ENCODE measurements around the gene HIC2. TPM values are rescaled to one million over a fixed set of nuclear protein-coding genes. Genes with fewer than 3 reads are reported as not detected.

The HIC2 gene
- total RNA-seq, 1 experiment from 2014 or later, result 6.7 TPM

GRCh38 chr22:21446827-21447690, 29.9 kb downstream of the HIC2 start:
- Histone ChIP-seq H3K9me3 (ENCODE audit: control insufficient read depth in 1 of 2, insufficient read depth in 1 of 2, low read depth in 1 of 2, low read length in 2 of 2) (no peaks in the 10 kb centered on the region), H3K4me2 (ENCODE audit: low read length) (no peak overlapping the region), H3K79me2 (ENCODE audit: insufficient read depth, low read length) (no peaks in the 10 kb centered on the region; the same call in 1 of the 2 replicates), H3K4me1 (ENCODE audit: control insufficient read depth in 1 of 2, insufficient read depth in 2 of 2, low read length in 2 of 2) (no peaks in the 10 kb centered on the region), H3K27me3 (ENCODE audit: insufficient read depth, low read length) (no peaks in the 10 kb centered on the region), H3K27ac (ENCODE audit: low read depth, low read length) (no peak overlapping the region), H4K20me1 (ENCODE audit: insufficient read depth) (no peaks in the 10 kb centered on the region), H3K4me3 (replicated peaks in 1 of 2; ENCODE audit: low read depth in 1 of 2, low read length in 2 of 2) (no peak overlapping the region), H3K36me3 (ENCODE audit: control insufficient read depth in 1 of 2, insufficient read depth in 2 of 2, low read length in 2 of 2) (peaks cover 4 to 7% of the 10 kb centered on the region in 2 experiments; a peak in 2 of 4 replicates), H2AFZ (ENCODE audit: low read depth, low read length, poor library complexity, severe bottlenecking) (no peak overlapping the region), H3K9me2 (ENCODE audit: insufficient read depth) (no peaks in the 10 kb centered on the region), H3K9ac (ENCODE audit: low read length) (no peak overlapping the region)
- no peak for TF ChIP-seq ZNF274 (IDR thresholded peaks at IDR 0.05; ENCODE audit: low read depth, low read length)
- BruUV-seq (replicated peaks), result no TSS peak
- CTCF ChIA-PET, result no interaction called here
- DNase-seq (ENCODE audit: low read depth, low spot score), result no peak
- POLR2A ChIA-PET, result no interaction called here
- no peak for ATAC-seq
- RAD21 ChIA-PET (ENCODE audit: low non-redundant PET in 1 of 2, low total read pairs in 2 of 2, uncharacterized antibody in 2 of 2, unreplicated experiment in 2 of 2), result no interaction called here
- intact Hi-C loops (cut with micrococcal nuclease), result no loop called here

GRCh38 chr22:21447694-21448402, 30.7 kb downstream of the HIC2 start:
- peak; percentile 83 for ATAC-seq

More at GRCh38 chr22:21447694-21448402, 30.7 kb downstream of the HIC2 start:
- Histone ChIP-seq H3K9me3 (ENCODE audit: control insufficient read depth in 1 of 2, insufficient read depth in 1 of 2, low read depth in 1 of 2, low read length in 2 of 2) (no peaks in the 10 kb centered on the region), H3K9ac (ENCODE audit: low read length) (no peak overlapping the region), H3K36me3 (ENCODE audit: control insufficient read depth in 1 of 2, insufficient read depth in 2 of 2, low read length in 2 of 2) (peaks cover 4 to 7% of the 10 kb centered on the region in 2 experiments; a peak in 2 of 4 replicates), H4K20me1 (ENCODE audit: insufficient read depth) (no peaks in the 10 kb centered on the region), H3K4me3 (replicated peaks in 1 of 2; ENCODE audit: low read depth in 1 of 2, low read length in 2 of 2) (no peak overlapping the region), H3K27ac (ENCODE audit: low read depth, low read length) (no peak overlapping the region), H3K27me3 (ENCODE audit: insufficient read depth, low read length) (no peaks in the 10 kb centered on the region), H3K4me2 (ENCODE audit: low read length) (no peak overlapping the region), H3K79me2 (ENCODE audit: insufficient read depth, low read length) (no peaks in the 10 kb centered on the region; the same call in 1 of the 2 replicates), H3K4me1 (ENCODE audit: control insufficient read depth in 1 of 2, insufficient read depth in 2 of 2, low read length in 2 of 2) (no peaks in the 10 kb centered on the region), H2AFZ (ENCODE audit: low read depth, low read length, poor library complexity, severe bottlenecking) (no peak overlapping the region), H3K9me2 (ENCODE audit: insufficient read depth) (no peaks in the 10 kb centered on the region)
- BruUV-seq (replicated peaks), result no TSS peak
- intact Hi-C loops (cut with micrococcal nuclease), result no loop called here
- DNase-seq (ENCODE audit: low read depth, low spot score), result no peak
- RAD21 ChIA-PET (ENCODE audit: low non-redundant PET in 1 of 2, low total read pairs in 2 of 2, uncharacterized antibody in 2 of 2, unreplicated experiment in 2 of 2), result no interaction called here
- POLR2A ChIA-PET, result no interaction called here
- CTCF ChIA-PET, result interaction anchor here (0.7 to 1.1 kb wide), 3 partner anchors 9 to 197 kb away, joined by 3 to 5 read pairs (median 4); partner anchors contain the start of gene SDF2L1
- TF ChIP-seq ATF3 (IDR thresholded peaks at IDR 0.05) (no peak), CTCF (IDR thresholded peaks at IDR 0.05 in 2 of 3, conservative IDR thresholded peaks at IDR 0.05 in 1 of 3; ENCODE audit: borderline replicate concordance in 1 of 3, insufficient read depth in 1 of 3, low read depth in 2 of 3, low read length in 2 of 3) (peak in 2 of 3 experiments; percentile 42 to 61; a peak in 3 of 6 replicates), EZH2phosphoT487 (IDR thresholded peaks at IDR 0.05; ENCODE audit: borderline replicate concordance) (no peak), ELF1 (IDR thresholded peaks at IDR 0.05; ENCODE audit: borderline replicate concordance, low read depth) (no peak), ZBTB33 (IDR thresholded peaks at IDR 0.05; ENCODE audit: extremely low read depth, insufficient replicate concordance, low read length) (no peak), MAX (IDR thresholded peaks at IDR 0.05) (no peak)

Data from HCT116 (cell line).